ENCODE data around the gene SUMO3.

SUMO3 gene

DNA sequence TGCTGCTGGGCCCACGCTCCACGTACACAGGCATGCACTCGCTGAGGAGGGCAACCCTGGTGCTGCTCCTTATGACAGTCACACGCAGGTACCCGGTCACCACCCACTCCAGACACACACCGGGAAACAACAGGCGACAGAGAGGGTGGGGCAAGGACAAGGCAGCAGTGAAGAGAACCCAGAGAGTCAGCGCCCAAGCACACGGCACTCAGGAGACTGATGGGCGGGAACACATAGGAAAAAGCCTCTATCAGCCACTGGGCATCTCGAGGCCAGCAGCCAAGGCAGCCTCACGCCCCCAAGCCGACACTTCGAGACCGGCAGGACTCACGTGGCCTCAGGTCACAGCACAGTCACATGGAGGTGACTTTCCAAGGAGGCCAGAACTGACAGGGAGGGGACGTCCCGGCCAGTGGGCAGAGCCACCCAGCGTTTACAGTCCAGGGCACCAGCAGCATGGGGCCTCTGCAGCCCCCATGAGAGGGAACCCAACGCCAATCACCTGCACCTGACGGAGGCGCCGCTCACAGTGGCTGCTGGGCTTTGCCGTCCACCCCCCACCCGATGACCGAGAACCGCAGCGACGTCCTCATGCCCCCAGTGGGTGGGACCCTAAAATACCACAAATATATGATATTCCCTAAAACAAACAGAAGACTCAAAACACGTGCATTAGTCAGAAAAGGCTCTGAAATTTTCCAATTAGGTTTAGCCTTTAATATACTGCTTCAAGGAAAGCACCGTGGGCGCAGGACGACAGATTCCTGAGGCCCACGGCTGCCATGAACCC lies 35.9 kb upstream of the SUMO3 start:
- H3K79me2 ChIP-seq (ENCODE audit: insufficient read depth, low read depth): no peaks in the 10 kb centered on the region
- no peak overlapping the region for H3K27ac ChIP-seq
- H3K36me3 ChIP-seq (ENCODE audit: insufficient read depth): peaks cover 19% of the 10 kb centered on the region
- H4K20me1 ChIP-seq (ENCODE audit: insufficient read depth): no peaks in the 10 kb centered on the region
- H3K4me3 ChIP-seq (IDR thresholded peaks at IDR 0.05; ENCODE audit: insufficient read depth, low read depth, low read length): no peak overlapping the region
- no peak overlapping the region for H3K9ac ChIP-seq
- H3K27me3 ChIP-seq (ENCODE audit: insufficient read depth, low read depth): no peaks in the 10 kb centered on the region
- no peak overlapping the region for H2AFZ ChIP-seq (ENCODE audit: low read depth)
- H3K4me2 ChIP-seq: no peak overlapping the region
- TF ChIP-seq, protein P1, sequence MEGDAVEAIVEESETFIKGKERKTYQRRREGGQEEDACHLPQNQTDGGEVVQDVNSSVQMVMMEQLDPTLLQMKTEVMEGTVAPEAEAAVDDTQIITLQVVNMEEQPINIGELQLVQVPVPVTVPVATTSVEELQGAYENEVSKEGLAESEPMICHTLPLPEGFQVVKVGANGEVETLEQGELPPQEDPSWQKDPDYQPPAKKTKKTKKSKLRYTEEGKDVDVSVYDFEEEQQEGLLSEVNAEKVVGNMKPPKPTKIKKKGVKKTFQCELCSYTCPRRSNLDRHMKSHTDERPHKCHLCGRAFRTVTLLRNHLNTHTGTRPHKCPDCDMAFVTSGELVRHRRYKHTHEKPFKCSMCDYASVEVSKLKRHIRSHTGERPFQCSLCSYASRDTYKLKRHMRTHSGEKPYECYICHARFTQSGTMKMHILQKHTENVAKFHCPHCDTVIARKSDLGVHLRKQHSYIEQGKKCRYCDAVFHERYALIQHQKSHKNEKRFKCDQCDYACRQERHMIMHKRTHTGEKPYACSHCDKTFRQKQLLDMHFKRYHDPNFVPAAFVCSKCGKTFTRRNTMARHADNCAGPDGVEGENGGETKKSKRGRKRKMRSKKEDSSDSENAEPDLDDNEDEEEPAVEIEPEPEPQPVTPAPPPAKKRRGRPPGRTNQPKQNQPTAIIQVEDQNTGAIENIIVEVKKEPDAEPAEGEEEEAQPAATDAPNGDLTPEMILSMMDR (conservative IDR thresholded peaks at IDR 0.05; ENCODE audit: low read depth, low read length): no peak
- H3K4me1 ChIP-seq (ENCODE audit: low read depth, poor library complexity, severe bottlenecking): no peaks in the 10 kb centered on the region

DNA sequence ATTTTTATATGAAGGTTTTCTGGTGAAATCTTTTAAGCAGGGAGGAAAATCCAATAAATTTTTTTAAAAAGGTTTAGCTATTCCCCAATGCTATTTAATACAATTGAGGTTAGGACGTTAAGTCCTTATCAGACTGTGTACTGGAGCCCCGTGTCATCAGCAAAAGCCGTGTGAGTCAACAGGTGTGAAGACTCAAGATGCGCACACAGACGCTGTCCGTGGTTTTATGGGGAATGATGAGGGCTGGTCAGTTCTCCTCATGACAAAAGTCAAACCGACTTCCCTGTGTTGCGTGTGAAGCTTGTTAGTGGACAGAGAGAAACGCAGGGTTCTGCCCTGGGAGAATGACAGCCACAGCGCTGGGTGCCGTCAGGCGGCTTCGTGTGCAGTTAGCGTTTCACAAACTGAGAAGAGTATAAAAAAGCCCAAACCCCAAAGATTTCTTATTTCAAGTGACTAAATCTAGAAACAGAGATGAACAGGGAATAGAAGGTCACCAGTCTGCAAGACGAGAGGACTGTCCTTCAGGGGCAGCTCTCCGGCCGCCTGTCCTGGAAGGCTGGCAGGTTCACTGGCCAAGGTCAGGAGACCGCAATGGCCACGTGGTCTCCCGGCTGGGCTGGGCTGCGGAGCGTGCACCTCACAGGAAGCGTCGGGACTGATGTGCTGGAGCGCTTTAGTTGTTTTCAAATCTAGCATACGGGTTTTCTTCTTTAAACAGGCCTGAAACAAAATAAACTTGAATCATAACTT lies 33.2 kb upstream of the SUMO3 start:
- H3K4me3 ChIP-seq (IDR thresholded peaks at IDR 0.05; ENCODE audit: insufficient read depth, low read depth, low read length): no peak overlapping the region
- no peak overlapping the region for H3K9ac ChIP-seq
- no peaks in the 10 kb centered on the region for H4K20me1 ChIP-seq (ENCODE audit: insufficient read depth)
- H2AFZ ChIP-seq (ENCODE audit: low read depth): no peak overlapping the region
- H3K36me3 ChIP-seq (ENCODE audit: insufficient read depth): peaks cover 19% of the 10 kb centered on the region
- no peaks in the 10 kb centered on the region for H3K4me1 ChIP-seq (ENCODE audit: low read depth, poor library complexity, severe bottlenecking)
- H3K79me2 ChIP-seq (ENCODE audit: insufficient read depth, low read depth): no peaks in the 10 kb centered on the region
- H3K27ac ChIP-seq: no peak overlapping the region
- TF ChIP-seq, protein P1 (conservative IDR thresholded peaks at IDR 0.05; ENCODE audit: low read depth, low read length): no peak
- no peaks in the 10 kb centered on the region for H3K27me3 ChIP-seq (ENCODE audit: insufficient read depth, low read depth)
- H3K4me2 ChIP-seq: no peak overlapping the region

DNA sequence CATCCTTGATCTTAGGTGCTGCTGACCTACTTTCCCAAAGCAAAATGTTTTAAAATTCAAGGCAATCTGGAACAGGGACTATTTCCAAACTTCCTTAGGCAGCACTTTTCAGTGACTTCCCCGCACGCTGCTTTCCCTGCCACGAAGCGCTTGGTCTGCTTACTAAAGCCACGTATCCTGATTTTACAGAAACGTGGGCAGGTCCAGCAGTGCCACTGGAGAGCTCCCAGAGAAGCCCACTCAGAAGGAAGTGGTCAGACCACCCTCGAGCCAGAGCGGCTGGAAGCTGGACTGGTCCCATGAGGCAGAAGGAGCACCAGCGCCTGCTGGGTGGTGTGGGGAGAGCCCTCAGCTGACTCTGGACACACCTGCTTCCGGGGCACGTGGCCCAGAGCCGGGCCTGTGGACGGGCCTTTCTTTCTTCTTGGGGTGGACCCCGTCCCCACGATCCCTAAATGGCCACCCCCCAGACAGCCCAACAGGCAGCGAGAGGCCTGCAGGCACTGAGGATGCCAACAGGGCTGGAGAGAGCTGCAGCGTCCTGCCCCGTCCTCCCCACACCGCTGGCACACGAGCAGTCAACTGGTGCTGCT lies 32.4 kb upstream of the SUMO3 start:
- Histone ChIP-seq H3K9ac (no peak overlapping the region), H3K36me3 (ENCODE audit: insufficient read depth) (peaks cover 19% of the 10 kb centered on the region), H4K20me1 (ENCODE audit: insufficient read depth) (no peaks in the 10 kb centered on the region), H3K79me2 (ENCODE audit: insufficient read depth, low read depth) (no peaks in the 10 kb centered on the region), H2AFZ (ENCODE audit: low read depth) (no peak overlapping the region), H3K4me3 (IDR thresholded peaks at IDR 0.05; ENCODE audit: insufficient read depth, low read depth, low read length) (no peak overlapping the region), H3K4me1 (ENCODE audit: low read depth, poor library complexity, severe bottlenecking) (no peaks in the 10 kb centered on the region), H3K27ac (no peak overlapping the region), H3K27me3 (ENCODE audit: insufficient read depth, low read depth) (peaks cover under 1% of the 10 kb centered on the region; the same call in 1 of the 2 replicates), H3K4me2 (no peak overlapping the region)
- TF ChIP-seq, protein P1 (conservative IDR thresholded peaks at IDR 0.05; ENCODE audit: low read depth, low read length): no peak

DNA sequence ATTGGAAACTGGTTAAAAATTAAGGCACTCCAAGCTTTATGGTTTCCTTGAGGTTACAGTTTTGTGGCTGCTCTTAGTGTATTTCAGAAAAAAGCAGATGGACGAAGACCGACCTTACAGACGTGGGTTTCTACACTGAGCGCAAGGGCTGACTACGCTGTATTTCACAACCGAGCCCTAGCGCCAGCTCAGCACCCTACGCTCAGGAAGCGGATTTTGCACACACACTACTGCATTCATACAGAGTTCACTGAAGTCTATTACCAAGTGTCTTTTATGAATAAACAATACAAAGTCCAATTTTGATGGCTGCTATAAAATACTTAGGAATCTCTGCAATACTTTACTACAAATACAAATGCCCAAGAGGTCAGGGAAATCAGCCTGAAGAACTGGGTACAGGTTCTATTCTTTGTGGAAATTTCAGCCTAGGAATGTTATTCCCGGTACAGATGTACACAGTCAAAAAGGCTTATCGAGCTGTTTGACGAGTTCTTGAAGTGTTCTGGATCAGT lies 31.8 kb upstream of the SUMO3 start:
- H3K27me3 ChIP-seq (ENCODE audit: insufficient read depth, low read depth): peaks cover 4% of the 10 kb centered on the region; the same call in 1 of the 2 replicates
- H2AFZ ChIP-seq (ENCODE audit: low read depth): no peak overlapping the region
- TF ChIP-seq, protein P1 (conservative IDR thresholded peaks at IDR 0.05; ENCODE audit: low read depth, low read length): no peak
- H3K9ac ChIP-seq: no peak overlapping the region
- no peak overlapping the region for H3K4me3 ChIP-seq (IDR thresholded peaks at IDR 0.05; ENCODE audit: insufficient read depth, low read depth, low read length)
- H3K4me2 ChIP-seq: no peak overlapping the region
- no peak overlapping the region for H3K27ac ChIP-seq
- H4K20me1 ChIP-seq (ENCODE audit: insufficient read depth): no peaks in the 10 kb centered on the region
- H3K4me1 ChIP-seq (ENCODE audit: low read depth, poor library complexity, severe bottlenecking): no peaks in the 10 kb centered on the region
- no peaks in the 10 kb centered on the region for H3K79me2 ChIP-seq (ENCODE audit: insufficient read depth, low read depth)
- peaks cover 19% of the 10 kb centered on the region for H3K36me3 ChIP-seq (ENCODE audit: insufficient read depth)
